ENCODE measurements around the gene ASAH2. TPM values are rescaled to one million over a fixed set of nuclear protein-coding genes. Genes with fewer than 3 reads are reported as not detected.
"Not testable (repeated sequence)": the region's sequence is repeated elsewhere in the genome, so short reads cannot be mapped to it uniquely, and the experiment has no call there.

ASAH2 gene
- total RNA-seq, 1 donor from 2014 or later, result 5.1 TPM

GRCh38 chr10:50271564-50272250 is 20.4 kb upstream of the ASAH2 start:
- TF ChIP-seq, protein P1, sequence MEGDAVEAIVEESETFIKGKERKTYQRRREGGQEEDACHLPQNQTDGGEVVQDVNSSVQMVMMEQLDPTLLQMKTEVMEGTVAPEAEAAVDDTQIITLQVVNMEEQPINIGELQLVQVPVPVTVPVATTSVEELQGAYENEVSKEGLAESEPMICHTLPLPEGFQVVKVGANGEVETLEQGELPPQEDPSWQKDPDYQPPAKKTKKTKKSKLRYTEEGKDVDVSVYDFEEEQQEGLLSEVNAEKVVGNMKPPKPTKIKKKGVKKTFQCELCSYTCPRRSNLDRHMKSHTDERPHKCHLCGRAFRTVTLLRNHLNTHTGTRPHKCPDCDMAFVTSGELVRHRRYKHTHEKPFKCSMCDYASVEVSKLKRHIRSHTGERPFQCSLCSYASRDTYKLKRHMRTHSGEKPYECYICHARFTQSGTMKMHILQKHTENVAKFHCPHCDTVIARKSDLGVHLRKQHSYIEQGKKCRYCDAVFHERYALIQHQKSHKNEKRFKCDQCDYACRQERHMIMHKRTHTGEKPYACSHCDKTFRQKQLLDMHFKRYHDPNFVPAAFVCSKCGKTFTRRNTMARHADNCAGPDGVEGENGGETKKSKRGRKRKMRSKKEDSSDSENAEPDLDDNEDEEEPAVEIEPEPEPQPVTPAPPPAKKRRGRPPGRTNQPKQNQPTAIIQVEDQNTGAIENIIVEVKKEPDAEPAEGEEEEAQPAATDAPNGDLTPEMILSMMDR (conservative IDR thresholded peaks at IDR 0.05), result no peak
- H3K36me3 Mint-ChIP-seq, result no peaks in the 10 kb centered on the region
- DNase-seq (ENCODE audit: extremely low spot score, unreplicated experiment), result no peak
- peaks cover 11% of the 10 kb centered on the region for H3K27me3 Mint-ChIP-seq
- H3K4me3 Mint-ChIP-seq, result no peak overlapping the region
- H3K9me3 Mint-ChIP-seq, result no peaks in the 10 kb centered on the region
- no peak overlapping the region for H3K27ac Mint-ChIP-seq
- H3K4me1 Mint-ChIP-seq (ENCODE audit: unreplicated experiment), result no peaks in the 10 kb centered on the region

DNA sequence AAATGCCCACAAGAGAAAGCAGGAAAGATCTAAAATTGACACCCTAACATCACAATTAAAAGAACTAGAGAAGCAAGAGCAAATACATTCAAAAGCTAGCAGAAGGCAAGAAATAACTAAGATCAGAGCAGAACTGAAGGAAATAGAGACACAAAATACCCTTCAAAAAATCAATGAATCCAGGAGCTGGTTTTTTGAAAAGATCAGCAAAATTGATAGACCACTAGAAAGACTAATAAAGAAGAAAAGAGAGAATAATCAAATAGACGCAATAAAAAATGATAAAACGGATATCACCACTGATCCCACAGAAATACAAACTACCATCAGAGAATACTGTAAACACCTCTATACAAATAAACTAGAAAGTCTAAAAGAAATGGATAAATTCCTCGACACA is 16.6 kb upstream of the ASAH2 start:
- DNase-seq (ENCODE audit: extremely low spot score, unreplicated experiment); H3K4me3 Mint-ChIP-seq; H3K27ac Mint-ChIP-seq; H3K9me3 Mint-ChIP-seq; H3K4me1 Mint-ChIP-seq (ENCODE audit: unreplicated experiment); H3K36me3 Mint-ChIP-seq: not testable (repeated sequence)
- peaks cover 17% of the 10 kb centered on the region for H3K27me3 Mint-ChIP-seq

DNA sequence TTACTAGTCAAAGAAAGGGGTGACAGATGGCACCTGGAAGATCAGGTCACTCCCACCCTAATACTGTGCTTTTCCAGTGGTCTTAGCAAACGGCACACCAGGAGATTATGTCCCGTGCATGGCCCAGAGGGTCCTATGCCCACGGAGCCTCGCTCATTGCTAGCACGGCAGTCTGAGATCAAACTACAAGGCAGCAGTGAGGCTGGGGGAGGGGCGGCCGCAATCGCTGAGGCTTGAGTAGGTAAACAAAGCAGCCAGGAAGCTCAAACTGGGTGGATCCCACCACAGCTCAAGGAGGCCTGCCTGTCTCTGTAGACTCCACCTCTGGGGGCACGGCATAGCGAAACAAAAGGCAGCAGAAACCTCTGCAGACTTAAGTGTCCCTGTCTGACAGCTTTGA is 11.3 kb upstream of the ASAH2 start:
- not testable (repeated sequence) for H3K4me3 Mint-ChIP-seq; DNase-seq (ENCODE audit: extremely low spot score, unreplicated experiment); H3K4me1 Mint-ChIP-seq (ENCODE audit: unreplicated experiment); H3K36me3 Mint-ChIP-seq; H3K9me3 Mint-ChIP-seq; H3K27ac Mint-ChIP-seq
- peaks cover 16% of the 10 kb centered on the region for H3K27me3 Mint-ChIP-seq

DNA sequence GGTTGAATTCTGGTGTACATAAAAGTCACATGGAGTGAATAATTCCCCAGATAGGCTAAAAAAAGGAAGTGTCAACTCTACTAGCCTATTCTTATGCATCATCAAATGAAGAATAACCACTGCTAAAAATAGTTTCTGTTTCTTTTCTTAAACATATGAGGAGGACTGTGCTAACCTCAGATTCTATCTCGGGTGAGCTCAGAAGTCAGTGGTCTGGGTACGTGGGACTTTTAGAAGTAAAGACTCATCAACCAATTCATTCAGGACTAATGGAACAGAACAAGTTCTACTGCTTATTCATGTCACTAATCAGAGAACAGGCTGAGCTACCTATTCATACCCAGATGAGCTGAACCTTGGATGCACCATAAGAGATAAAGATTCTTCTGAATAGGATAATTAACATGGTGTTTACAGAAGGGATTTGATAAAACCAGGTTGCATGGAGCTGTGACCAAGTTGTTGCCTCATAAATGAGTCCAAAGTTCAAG is 9.5 kb upstream of the ASAH2 start:
- Mint-ChIP-seq H3K27ac (no peak overlapping the region), H3K4me1 (ENCODE audit: unreplicated experiment) (no peaks in the 10 kb centered on the region), H3K4me3 (no peak overlapping the region), H3K9me3 (no peaks in the 10 kb centered on the region), H3K36me3 (no peaks in the 10 kb centered on the region), H3K27me3 (peaks cover 22% of the 10 kb centered on the region)
- TF ChIP-seq, protein P1 (conservative IDR thresholded peaks at IDR 0.05), result no peak
- DNase-seq (ENCODE audit: extremely low spot score, unreplicated experiment), result no peak

GRCh38 chr10:50254479-50254878 is 3.2 kb upstream of the ASAH2 start:
- Mint-ChIP-seq H3K27me3 (peaks cover 36% of the 10 kb centered on the region), H3K9me3 (no peaks in the 10 kb centered on the region), H3K4me3 (no peak overlapping the region), H3K27ac (no peak overlapping the region), H3K4me1 (ENCODE audit: unreplicated experiment) (no peaks in the 10 kb centered on the region), H3K36me3 (no peaks in the 10 kb centered on the region)
- TF ChIP-seq, protein P1 (conservative IDR thresholded peaks at IDR 0.05), result no peak
- DNase-seq (ENCODE audit: extremely low spot score, unreplicated experiment), result no peak

- TF ChIP-seq, protein P1 (conservative IDR thresholded peaks at IDR 0.05), result no peak
- Mint-ChIP-seq H3K9me3 (no peaks in the 10 kb centered on the region), H3K4me3 (no peak overlapping the region), H3K27me3 (peaks cover 30% of the 10 kb centered on the region), H3K4me1 (ENCODE audit: unreplicated experiment) (no peaks in the 10 kb centered on the region), H3K36me3 (no peaks in the 10 kb centered on the region), H3K27ac (no peak overlapping the region)
- DNase-seq (ENCODE audit: extremely low spot score, unreplicated experiment), result no peak
Observed at GRCh38 chr10:50250096-50250854, 1.0 kb downstream of the ASAH2 start.

All from type B pancreatic cell (in vitro differentiated cells).